Spleen (tissue), 7 donors: ENCODE data around the gene USP17L17.
"Not testable (repeated sequence)": the region's sequence is repeated elsewhere in the genome, so short reads cannot be mapped to it uniquely, and the experiment has no call there.

Experiments used
- CTCF ChIP-seq, 11 experiments: fragments of 200-600 bp in 7 of 11; fragments of 450-650 bp in 4 of 11; sonication (generic) in 4 of 11; IDR thresholded peaks in 8 of 11; conservative IDR thresholded peaks in 3 of 11; 1 replicate in 7 of 11; 2 replicates in 4 of 11; pipeline versions ENCODE4 v1.4.0 to v1.8.0; 2016 to 2021; ENCODE audit warnings: antibody characterized with exemption in 11 of 11, inconsistent platforms in 4 of 11, mild to moderate bottlenecking in 1 of 11
- POLR2A ChIP-seq, 3 donors: fragments of 450-650 bp; IDR thresholded peaks; one replicate each; pipeline ENCODE4 v1.5.1; 2017; ENCODE audit warnings: antibody characterized with exemption in 3 of 3, mild to moderate bottlenecking in 1 of 3
- donor health status: DM: no; HTN: no; CAD: no; lungs with moderate emphysema.
- donor health status: DM: no; HTN: no; CAD: no.
- donor health status: DM: no; HTN: no; CAD: no.

GRCh38 chr4:9210357-9210756 lies 33.3 kb upstream of the USP17L17 start, which contains the start of gene USP17L10:
- not testable (repeated sequence) for TF ChIP-seq CTCF (IDR thresholded peaks at IDR 0.05 in 8 of 11, conservative IDR thresholded peaks at IDR 0.05 in 3 of 11); POLR2A (IDR thresholded peaks at IDR 0.05)
